NB4 (cell line): Measurements from ENCODE around the gene AFG1L.
"Not testable (repeated sequence)": the region's sequence is repeated elsewhere in the genome, so short reads cannot be mapped to it uniquely, and the experiment has no call there.

Experiments
- MYC ChIP-seq: IDR thresholded peaks from 2 replicates; pipeline ENCODE4 v1.6.1; 2011; ENCODE audit warnings: low read depth, low read length
- POLR2A ChIP-seq: IDR thresholded peaks from 2 replicates; pipeline ENCODE4 v1.6.1; 2011; ENCODE audit warnings: mild to moderate bottlenecking; ENCODE audit not compliant: insufficient read length; ENCODE audit errors: extremely low read depth
- TF ChIP-seq, protein P1 (sequence below): IDR thresholded peaks from one replicate; pipeline ENCODE4 v1.5.1; 2012; ENCODE audit warnings: low read depth, low read length
- TF ChIP-seq, protein P2 (sequence below): IDR thresholded peaks from 2 replicates; pipeline ENCODE4 v1.6.1; 2011; ENCODE audit warnings: low read depth, low read length

DNA sequence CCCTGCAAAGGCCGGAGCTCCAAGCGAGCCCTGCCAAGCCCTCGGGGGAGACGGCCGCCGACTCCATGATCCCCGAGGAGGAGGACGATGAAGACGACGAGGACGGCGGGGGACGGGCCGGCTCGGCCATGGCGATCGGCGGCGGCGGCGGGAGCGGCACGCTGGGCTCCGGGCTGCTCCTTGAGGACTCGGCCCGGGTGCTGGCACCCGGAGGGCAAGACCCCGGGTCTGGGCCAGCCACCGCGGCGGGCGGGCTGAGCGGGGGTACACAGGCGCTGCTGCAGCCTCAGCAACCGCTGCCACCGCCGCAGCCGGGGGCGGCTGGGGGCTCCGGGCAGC is 266.4 kb downstream of the AFG1L start:
- TF ChIP-seq, protein P1, sequence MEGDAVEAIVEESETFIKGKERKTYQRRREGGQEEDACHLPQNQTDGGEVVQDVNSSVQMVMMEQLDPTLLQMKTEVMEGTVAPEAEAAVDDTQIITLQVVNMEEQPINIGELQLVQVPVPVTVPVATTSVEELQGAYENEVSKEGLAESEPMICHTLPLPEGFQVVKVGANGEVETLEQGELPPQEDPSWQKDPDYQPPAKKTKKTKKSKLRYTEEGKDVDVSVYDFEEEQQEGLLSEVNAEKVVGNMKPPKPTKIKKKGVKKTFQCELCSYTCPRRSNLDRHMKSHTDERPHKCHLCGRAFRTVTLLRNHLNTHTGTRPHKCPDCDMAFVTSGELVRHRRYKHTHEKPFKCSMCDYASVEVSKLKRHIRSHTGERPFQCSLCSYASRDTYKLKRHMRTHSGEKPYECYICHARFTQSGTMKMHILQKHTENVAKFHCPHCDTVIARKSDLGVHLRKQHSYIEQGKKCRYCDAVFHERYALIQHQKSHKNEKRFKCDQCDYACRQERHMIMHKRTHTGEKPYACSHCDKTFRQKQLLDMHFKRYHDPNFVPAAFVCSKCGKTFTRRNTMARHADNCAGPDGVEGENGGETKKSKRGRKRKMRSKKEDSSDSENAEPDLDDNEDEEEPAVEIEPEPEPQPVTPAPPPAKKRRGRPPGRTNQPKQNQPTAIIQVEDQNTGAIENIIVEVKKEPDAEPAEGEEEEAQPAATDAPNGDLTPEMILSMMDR, result not testable (repeated sequence)
- not testable (repeated sequence) for TF ChIP-seq POLR2A, MYC
- TF ChIP-seq, protein P2, sequence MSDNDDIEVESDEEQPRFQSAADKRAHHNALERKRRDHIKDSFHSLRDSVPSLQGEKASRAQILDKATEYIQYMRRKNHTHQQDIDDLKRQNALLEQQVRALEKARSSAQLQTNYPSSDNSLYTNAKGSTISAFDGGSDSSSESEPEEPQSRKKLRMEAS, result not testable (repeated sequence)
